ENCODE data around the gene PEPD. TPM values are rescaled to one million over a fixed set of nuclear protein-coding genes. Genes with fewer than 3 reads are reported as not detected.

PEPD gene
- total RNA-seq, 4 donors from 2014 or later, result 92.6 to 323 (median 218) TPM

DNA sequence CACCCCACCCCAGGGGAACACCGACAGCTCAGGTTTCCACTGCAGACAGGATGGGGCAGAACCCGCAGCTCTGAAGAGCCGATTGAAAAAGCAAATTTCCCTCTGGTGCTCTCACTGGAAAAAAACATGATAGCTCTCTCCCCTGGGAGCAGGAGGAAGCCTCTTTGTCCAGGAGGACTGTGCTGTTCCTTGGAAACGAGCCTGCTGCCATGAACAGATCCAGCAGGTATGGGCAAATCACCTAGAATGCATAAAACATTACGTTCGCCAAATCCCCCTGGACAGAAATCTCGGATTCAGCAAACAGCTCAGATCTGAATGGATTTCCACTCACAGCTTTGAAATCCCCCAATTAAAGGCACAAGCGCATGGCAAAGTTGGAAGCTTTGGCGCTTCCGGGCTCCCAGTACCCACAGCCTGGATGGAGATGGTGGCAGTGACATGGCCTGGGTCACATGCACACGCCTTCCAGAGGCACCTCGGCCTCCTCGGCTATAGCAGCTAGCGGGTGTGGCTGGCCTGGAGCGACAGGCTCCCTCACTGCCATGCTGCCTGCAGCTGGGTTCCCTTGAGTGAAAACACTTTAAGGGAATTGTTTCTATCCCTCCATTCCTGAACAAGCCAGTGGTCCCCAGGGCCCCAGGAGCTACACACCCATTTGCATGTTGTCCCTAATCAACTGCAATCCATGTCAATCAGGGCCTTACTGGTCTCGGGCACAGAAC is 89.0 kb downstream of the PEPD start:
- 40 to 79% methylated on average over 1 to 16 of the region's 16 CpGs for WGBS, 2 donors (ENCODE audit: low coverage in 1 of 2)
- no peak for DNase-seq
- no peak overlapping the region for H3K4me3 ChIP-seq
- no peak for TF ChIP-seq POLR2A (IDR thresholded peaks at IDR 0.05)
- TF ChIP-seq, protein P1, sequence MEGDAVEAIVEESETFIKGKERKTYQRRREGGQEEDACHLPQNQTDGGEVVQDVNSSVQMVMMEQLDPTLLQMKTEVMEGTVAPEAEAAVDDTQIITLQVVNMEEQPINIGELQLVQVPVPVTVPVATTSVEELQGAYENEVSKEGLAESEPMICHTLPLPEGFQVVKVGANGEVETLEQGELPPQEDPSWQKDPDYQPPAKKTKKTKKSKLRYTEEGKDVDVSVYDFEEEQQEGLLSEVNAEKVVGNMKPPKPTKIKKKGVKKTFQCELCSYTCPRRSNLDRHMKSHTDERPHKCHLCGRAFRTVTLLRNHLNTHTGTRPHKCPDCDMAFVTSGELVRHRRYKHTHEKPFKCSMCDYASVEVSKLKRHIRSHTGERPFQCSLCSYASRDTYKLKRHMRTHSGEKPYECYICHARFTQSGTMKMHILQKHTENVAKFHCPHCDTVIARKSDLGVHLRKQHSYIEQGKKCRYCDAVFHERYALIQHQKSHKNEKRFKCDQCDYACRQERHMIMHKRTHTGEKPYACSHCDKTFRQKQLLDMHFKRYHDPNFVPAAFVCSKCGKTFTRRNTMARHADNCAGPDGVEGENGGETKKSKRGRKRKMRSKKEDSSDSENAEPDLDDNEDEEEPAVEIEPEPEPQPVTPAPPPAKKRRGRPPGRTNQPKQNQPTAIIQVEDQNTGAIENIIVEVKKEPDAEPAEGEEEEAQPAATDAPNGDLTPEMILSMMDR (IDR thresholded peaks at IDR 0.05), result no peak
- no peak for TF ChIP-seq POLR2AphosphoS5 (IDR thresholded peaks at IDR 0.05)
- TF ChIP-seq EP300 (IDR thresholded peaks at IDR 0.05; ENCODE audit: low read depth), result no peak
- in situ Hi-C loops (cut with MboI; ENCODE audit: low pct_ligation_motif_present in 1 of 4, low pct_unique_long_range_greater_than_20kb in 1 of 4, low sequenced_read_pairs in 3 of 4) (loop anchor here in 2 of 4 donors (25.0 kb wide), 3 partner anchors 330 to 680 kb away; no protein-coding TSS in a partner anchor), intact Hi-C loops (cut with DNase I; ENCODE audit: low total_unique reads) (loop anchor here (1.0 to 5.0 kb wide), 2 partner anchors 40 to 335 kb away; no protein-coding TSS in a partner anchor)
- H3K36me3 ChIP-seq, result no peaks in the 10 kb centered on the region
- no peaks in the 10 kb centered on the region for H3K9me3 ChIP-seq
- no peaks in the 10 kb centered on the region for H3K4me1 ChIP-seq
- no peak overlapping the region for H3K27ac ChIP-seq
- H3K27me3 ChIP-seq, result no peaks in the 10 kb centered on the region

DNA sequence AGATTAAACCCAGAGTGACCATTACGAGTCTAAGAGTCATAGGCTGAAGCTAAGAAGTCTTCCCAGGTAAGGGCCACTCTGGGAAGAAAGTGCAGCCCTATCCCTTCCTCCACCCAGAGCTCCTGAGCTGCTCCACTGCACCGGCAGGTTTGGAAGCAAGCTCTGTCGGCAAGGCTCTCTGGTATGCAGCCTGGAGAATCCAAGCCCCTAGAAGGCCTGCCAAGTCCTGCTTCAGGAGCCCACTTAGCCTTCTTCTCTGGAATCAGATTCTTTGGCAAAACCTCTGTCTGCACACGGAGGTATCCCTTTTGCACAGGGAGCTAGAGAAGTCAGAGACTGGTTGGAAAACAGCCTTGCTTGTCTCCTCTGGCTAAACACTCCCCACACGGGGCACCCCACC is 89.6 kb downstream of the PEPD start:
- Histone ChIP-seq H3K9me3 (no peaks in the 10 kb centered on the region), H3K36me3 (no peaks in the 10 kb centered on the region), H3K27ac (no peak overlapping the region), H3K27me3 (no peaks in the 10 kb centered on the region), H3K4me1 (no peaks in the 10 kb centered on the region), H3K4me3 (no peak overlapping the region)
- TF ChIP-seq EP300 (IDR thresholded peaks at IDR 0.05; ENCODE audit: low read depth), result no peak
- TF ChIP-seq, protein P1 (IDR thresholded peaks at IDR 0.05), result no peak
- TF ChIP-seq POLR2A (IDR thresholded peaks at IDR 0.05), result no peak
- no peak for DNase-seq
- 0 to 52% methylated on average over 1 to 5 of the region's 5 CpGs for WGBS, 2 donors (ENCODE audit: low coverage in 1 of 2)
- in situ Hi-C loops (cut with MboI; ENCODE audit: low pct_ligation_motif_present in 1 of 4, low pct_unique_long_range_greater_than_20kb in 1 of 4, low sequenced_read_pairs in 3 of 4), result loop anchor here in 2 of 4 donors (25.0 kb wide), 3 partner anchors 330 to 680 kb away; no protein-coding TSS in a partner anchor
- intact Hi-C loops (cut with DNase I; ENCODE audit: low total_unique reads), result loop anchor here (1.0 to 5.0 kb wide), 2 partner anchors 40 to 335 kb away; no protein-coding TSS in a partner anchor

DNA sequence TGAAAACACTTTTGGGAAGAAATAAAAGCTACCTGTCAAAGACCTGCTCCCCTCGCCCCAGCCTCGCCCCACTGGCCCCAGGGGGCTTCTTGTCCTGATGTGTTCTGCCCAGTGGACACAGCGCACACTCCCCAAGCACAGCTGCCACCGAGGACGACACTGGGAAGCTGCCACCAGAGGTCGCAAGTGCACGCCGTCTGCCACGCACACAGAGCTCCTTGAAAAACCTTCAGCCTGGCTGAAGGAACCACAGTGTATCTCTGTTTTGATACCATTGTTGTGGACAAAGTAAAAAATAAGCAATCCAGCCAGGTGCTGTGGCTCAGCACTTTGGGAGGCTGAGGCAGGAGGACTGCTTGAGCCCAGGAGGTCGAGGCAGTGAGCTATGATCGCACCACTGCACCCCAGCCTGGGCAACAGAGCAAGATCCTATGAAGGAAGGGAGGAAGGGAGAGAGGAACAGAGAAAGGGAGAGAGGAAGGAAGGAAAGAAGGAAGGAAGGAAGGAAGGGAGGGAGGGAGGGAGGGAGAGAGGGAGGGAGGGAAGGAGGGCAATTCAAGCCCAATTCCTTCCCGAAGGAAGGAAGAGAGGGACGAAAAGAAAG is 90.8 kb downstream of the PEPD start:
- no peaks in the 10 kb centered on the region for H3K4me1 ChIP-seq
- H3K9me3 ChIP-seq, result no peaks in the 10 kb centered on the region
- TF ChIP-seq EP300 (IDR thresholded peaks at IDR 0.05; ENCODE audit: low read depth), result no peak
- TF ChIP-seq, protein P1 (IDR thresholded peaks at IDR 0.05), result peak; percentile 62 to 77 (median 74)
- TF ChIP-seq POLR2A (IDR thresholded peaks at IDR 0.05), result no peak
- H3K4me3 ChIP-seq, result no peak overlapping the region
- no peak overlapping the region for H3K27ac ChIP-seq
- H3K36me3 ChIP-seq, result no peaks in the 10 kb centered on the region
- in situ Hi-C loops (cut with MboI; ENCODE audit: low pct_ligation_motif_present in 1 of 4, low pct_unique_long_range_greater_than_20kb in 1 of 4, low sequenced_read_pairs in 3 of 4) (loop anchor here in 2 of 4 donors (25.0 kb wide), 3 partner anchors 332 to 682 kb away; no protein-coding TSS in a partner anchor), intact Hi-C loops (cut with DNase I; ENCODE audit: low total_unique reads) (loop anchor here (5.0 kb wide), 1 partner anchor 337 kb away; no protein-coding TSS in a partner anchor)
- DNase-seq, result peak; percentile 67
- WGBS, 2 donors (ENCODE audit: low coverage in 1 of 2), result 31 to 89% methylated on average over 4 to 13 of the region's 13 CpGs
- no peaks in the 10 kb centered on the region for H3K27me3 ChIP-seq

DNA sequence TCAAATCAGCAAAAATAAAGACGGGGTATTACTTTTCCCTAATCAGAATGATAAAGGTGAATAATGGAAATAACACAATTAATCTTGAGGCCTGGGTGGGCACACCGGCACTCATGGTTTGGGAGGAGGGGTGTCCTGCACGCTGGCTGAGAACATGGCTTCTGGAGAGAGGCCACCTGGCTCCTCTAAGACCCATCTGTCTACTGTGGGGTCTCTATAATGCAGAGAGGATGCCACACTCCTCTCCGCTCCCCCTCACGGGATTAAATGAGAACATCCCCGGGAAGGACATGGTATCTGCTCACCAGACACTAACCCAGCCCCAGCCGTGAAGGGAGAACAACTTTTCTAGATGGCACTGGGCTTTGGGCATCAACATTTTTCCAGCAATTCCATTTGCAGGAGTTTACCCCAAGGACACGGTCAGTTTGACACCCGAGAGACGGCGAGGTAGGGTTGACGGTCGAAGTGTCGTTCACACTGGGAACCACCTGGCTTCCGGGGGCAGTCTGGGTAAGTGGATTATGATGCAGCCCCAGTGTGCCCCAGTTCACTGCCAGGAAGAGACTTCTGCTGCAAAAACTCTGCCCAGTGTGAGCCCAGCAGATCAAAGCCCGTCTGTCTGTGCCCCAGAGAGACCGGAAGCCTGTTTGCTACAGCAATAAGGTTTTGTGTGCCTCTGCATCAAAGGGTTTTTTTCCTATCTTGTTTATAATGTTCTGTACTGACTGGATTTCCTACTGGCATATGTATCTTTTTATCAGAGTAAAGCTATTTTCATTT is 91.5 kb downstream of the PEPD start:
- no peaks in the 10 kb centered on the region for H3K36me3 ChIP-seq
- TF ChIP-seq EP300 (IDR thresholded peaks at IDR 0.05; ENCODE audit: low read depth) (no peak), POLR2AphosphoS5 (IDR thresholded peaks at IDR 0.05) (no peak), POLR2A (IDR thresholded peaks at IDR 0.05) (no peak)
- TF ChIP-seq, protein P1 (IDR thresholded peaks at IDR 0.05), result no peak
- WGBS, 2 donors (ENCODE audit: low coverage in 1 of 2), result 57 to 67% methylated on average over 8 to 17 of the region's 17 CpGs
- H3K4me3 ChIP-seq, result no peak overlapping the region
- no peaks in the 10 kb centered on the region for H3K27me3 ChIP-seq
- H3K9me3 ChIP-seq, result no peaks in the 10 kb centered on the region
- intact Hi-C loops (cut with DNase I; ENCODE audit: low total_unique reads), result loop anchor here (5.0 kb wide), 1 partner anchor 337 kb away; no protein-coding TSS in a partner anchor
- no peak for DNase-seq
- H3K4me1 ChIP-seq, result no peaks in the 10 kb centered on the region
- H3K27ac ChIP-seq, result no peak overlapping the region
- in situ Hi-C loops (cut with MboI; ENCODE audit: low pct_ligation_motif_present in 1 of 4, low pct_unique_long_range_greater_than_20kb in 1 of 4, low sequenced_read_pairs in 3 of 4), result loop anchor here (5.0 to 25.0 kb wide), 5 partner anchors 332 to 682 kb away; no protein-coding TSS in a partner anchor

All from transverse colon (tissue), 4 donors.